Activated naive CD8-positive, alpha-beta T cell treated with anti-CD3 and anti-CD28 coated beads for 36 hours (primary cell): ENCODE results near the gene MYLK. TPM values are rescaled to one million over a fixed set of nuclear protein-coding genes. Genes with fewer than 3 reads are reported as not detected.
"Not testable (repeated sequence)": the region's sequence is repeated elsewhere in the genome, so short reads cannot be mapped to it uniquely, and the experiment has no call there.

Experiments used
- DNase-seq: peaks from one replicate; pipeline ENCODE4 v3.0.0; 2021
- H3K27ac Mint-ChIP-seq: one replicate; pipeline ENCODE4 v1.8.0; 2022; ENCODE audit warnings: mild to moderate bottlenecking, moderate library complexity, mixed read lengths
- H3K27me3 Mint-ChIP-seq: one replicate; pipeline ENCODE4 v1.8.0; 2022; ENCODE audit warnings: mild to moderate bottlenecking, mixed read lengths
- H3K36me3 Mint-ChIP-seq: one replicate; pipeline ENCODE4 v1.8.0; 2021; ENCODE audit warnings: mild to moderate bottlenecking, mixed read lengths
- H3K4me1 Mint-ChIP-seq: one replicate; pipeline ENCODE4 v1.8.0; 2021; ENCODE audit warnings: mixed read lengths
- H3K4me3 Mint-ChIP-seq: one replicate; pipeline ENCODE4 v1.8.0; 2022; ENCODE audit warnings: mild to moderate bottlenecking, moderate library complexity, mixed read lengths
- H3K9me3 Mint-ChIP-seq: one replicate; pipeline ENCODE4 v1.8.0; 2022; ENCODE audit warnings: mixed read lengths
- total RNA-seq, 2 experiments: library from RNA; stranded (reverse); gene quantifications; one replicate each; pipeline ENCODE4 v1.2.3, GENCODE V29; 2021

Gene MYLK
- total RNA-seq, 2 experiments from 2014 or later = not detected

GRCh38 chr3:123716411-123716810 lies 167.7 kb downstream of the MYLK start:
- no peak overlapping the region for H3K4me3 Mint-ChIP-seq
- H3K9me3 Mint-ChIP-seq = no peaks in the 10 kb centered on the region
- H3K27me3 Mint-ChIP-seq = no peaks in the 10 kb centered on the region
- no peaks in the 10 kb centered on the region for H3K4me1 Mint-ChIP-seq
- H3K27ac Mint-ChIP-seq = no peak overlapping the region
- no peaks in the 10 kb centered on the region for H3K36me3 Mint-ChIP-seq
- no peak for DNase-seq

GRCh38 chr3:123713211-123713610 lies 170.9 kb downstream of the MYLK start:
- Mint-ChIP-seq H3K27me3 (no peaks in the 10 kb centered on the region), H3K36me3 (no peaks in the 10 kb centered on the region), H3K4me1 (no peaks in the 10 kb centered on the region), H3K9me3 (no peaks in the 10 kb centered on the region), H3K4me3 (no peak overlapping the region), H3K27ac (no peak overlapping the region)
- no peak for DNase-seq

GRCh38 chr3:123712077-123712860 lies 171.9 kb downstream of the MYLK start:
- no peaks in the 10 kb centered on the region for H3K27me3 Mint-ChIP-seq

GRCh38 chr3:123711356-123711755 lies 172.8 kb downstream of the MYLK start:
- H3K27ac Mint-ChIP-seq = no peak overlapping the region
- no peaks in the 10 kb centered on the region for H3K36me3 Mint-ChIP-seq
- H3K4me3 Mint-ChIP-seq = no peak overlapping the region
- no peak for DNase-seq
- H3K4me1 Mint-ChIP-seq = no peaks in the 10 kb centered on the region
- no peaks in the 10 kb centered on the region for H3K27me3 Mint-ChIP-seq
- no peaks in the 10 kb centered on the region for H3K9me3 Mint-ChIP-seq

More at GRCh38 chr3:123712077-123712860, 171.9 kb downstream of the MYLK start:
- H3K9me3 Mint-ChIP-seq = no peaks in the 10 kb centered on the region
- H3K36me3 Mint-ChIP-seq = no peaks in the 10 kb centered on the region
- H3K4me1 Mint-ChIP-seq = no peaks in the 10 kb centered on the region
- no peak for DNase-seq
- no peak overlapping the region for H3K27ac Mint-ChIP-seq
- H3K4me3 Mint-ChIP-seq = no peak overlapping the region

- H3K9me3 Mint-ChIP-seq = no peaks in the 10 kb centered on the region
- DNase-seq = no peak
- no peaks in the 10 kb centered on the region for H3K36me3 Mint-ChIP-seq
- no peak overlapping the region for H3K27ac Mint-ChIP-seq
- no peaks in the 10 kb centered on the region for H3K4me1 Mint-ChIP-seq
- no peaks in the 10 kb centered on the region for H3K27me3 Mint-ChIP-seq
- H3K4me3 Mint-ChIP-seq = no peak overlapping the region
These were observed 175.6 kb downstream of the MYLK start for GRCh38 chr3:123708531-123708930.

GRCh38 chr3:123707641-123708040 lies 176.5 kb downstream of the MYLK start:
- not testable (repeated sequence) for H3K9me3 Mint-ChIP-seq, H3K36me3 Mint-ChIP-seq, DNase-seq, H3K27ac Mint-ChIP-seq, H3K27me3 Mint-ChIP-seq, H3K4me1 Mint-ChIP-seq, H3K4me3 Mint-ChIP-seq

GRCh38 chr3:123706871-123707270 lies 177.3 kb downstream of the MYLK start:
- Mint-ChIP-seq H3K4me1 (no peaks in the 10 kb centered on the region), H3K27me3 (peaks cover 3% of the 10 kb centered on the region), H3K27ac (no peak overlapping the region), H3K4me3 (no peak overlapping the region), H3K9me3 (no peaks in the 10 kb centered on the region), H3K36me3 (no peaks in the 10 kb centered on the region)
- no peak for DNase-seq

GRCh38 chr3:123705488-123706285 lies 178.4 kb downstream of the MYLK start:
- H3K27ac Mint-ChIP-seq = no peak overlapping the region
- no peaks in the 10 kb centered on the region for H3K4me1 Mint-ChIP-seq
- no peaks in the 10 kb centered on the region for H3K9me3 Mint-ChIP-seq
- no peaks in the 10 kb centered on the region for H3K36me3 Mint-ChIP-seq
- H3K27me3 Mint-ChIP-seq = peaks cover 3% of the 10 kb centered on the region
- H3K4me3 Mint-ChIP-seq = no peak overlapping the region
- no peak for DNase-seq

GRCh38 chr3:123703663-123704062 lies 180.5 kb downstream of the MYLK start:
- not testable (repeated sequence) for DNase-seq, H3K4me1 Mint-ChIP-seq, H3K36me3 Mint-ChIP-seq, H3K4me3 Mint-ChIP-seq, H3K27ac Mint-ChIP-seq, H3K9me3 Mint-ChIP-seq, H3K27me3 Mint-ChIP-seq

GRCh38 chr3:123702720-123703119 lies 181.4 kb downstream of the MYLK start:
- Mint-ChIP-seq H3K27ac (no peak overlapping the region), H3K36me3 (no peaks in the 10 kb centered on the region), H3K4me1 (no peaks in the 10 kb centered on the region), H3K9me3 (no peaks in the 10 kb centered on the region), H3K4me3 (no peak overlapping the region), H3K27me3 (peaks cover 3% of the 10 kb centered on the region)
- DNase-seq = no peak

- H3K27me3 Mint-ChIP-seq, H3K9me3 Mint-ChIP-seq, H3K36me3 Mint-ChIP-seq, H3K4me3 Mint-ChIP-seq, H3K4me1 Mint-ChIP-seq, H3K27ac Mint-ChIP-seq: not testable (repeated sequence)
- peak; percentile 8 for DNase-seq
These were observed 182.1 kb downstream of the MYLK start for GRCh38 chr3:123702057-123702456.

GRCh38 chr3:123700791-123701722 lies 183.1 kb downstream of the MYLK start:
- H3K27ac Mint-ChIP-seq = no peak overlapping the region
- H3K36me3 Mint-ChIP-seq = no peaks in the 10 kb centered on the region
- no peaks in the 10 kb centered on the region for H3K9me3 Mint-ChIP-seq
- no peak for DNase-seq
- peaks cover 3% of the 10 kb centered on the region for H3K27me3 Mint-ChIP-seq
- no peaks in the 10 kb centered on the region for H3K4me1 Mint-ChIP-seq
- H3K4me3 Mint-ChIP-seq = no peak overlapping the region

GRCh38 chr3:123698813-123699212 lies 185.3 kb downstream of the MYLK start:
- Mint-ChIP-seq H3K4me3 (no peak overlapping the region), H3K27me3 (peaks cover 3% of the 10 kb centered on the region), H3K9me3 (no peaks in the 10 kb centered on the region), H3K36me3 (no peaks in the 10 kb centered on the region), H3K4me1 (no peaks in the 10 kb centered on the region), H3K27ac (no peak overlapping the region)
- DNase-seq = no peak

- H3K27me3 Mint-ChIP-seq = peaks cover under 1% of the 10 kb centered on the region
- H3K9me3 Mint-ChIP-seq = no peaks in the 10 kb centered on the region
- no peak overlapping the region for H3K4me3 Mint-ChIP-seq
- DNase-seq = no peak
- H3K27ac Mint-ChIP-seq = no peak overlapping the region
- H3K36me3 Mint-ChIP-seq = no peaks in the 10 kb centered on the region
- no peaks in the 10 kb centered on the region for H3K4me1 Mint-ChIP-seq
These were observed 187.3 kb downstream of the MYLK start for GRCh38 chr3:123696808-123697207.
